ENCODE measurements around the gene CCNI.

The CCNI gene

DNA sequence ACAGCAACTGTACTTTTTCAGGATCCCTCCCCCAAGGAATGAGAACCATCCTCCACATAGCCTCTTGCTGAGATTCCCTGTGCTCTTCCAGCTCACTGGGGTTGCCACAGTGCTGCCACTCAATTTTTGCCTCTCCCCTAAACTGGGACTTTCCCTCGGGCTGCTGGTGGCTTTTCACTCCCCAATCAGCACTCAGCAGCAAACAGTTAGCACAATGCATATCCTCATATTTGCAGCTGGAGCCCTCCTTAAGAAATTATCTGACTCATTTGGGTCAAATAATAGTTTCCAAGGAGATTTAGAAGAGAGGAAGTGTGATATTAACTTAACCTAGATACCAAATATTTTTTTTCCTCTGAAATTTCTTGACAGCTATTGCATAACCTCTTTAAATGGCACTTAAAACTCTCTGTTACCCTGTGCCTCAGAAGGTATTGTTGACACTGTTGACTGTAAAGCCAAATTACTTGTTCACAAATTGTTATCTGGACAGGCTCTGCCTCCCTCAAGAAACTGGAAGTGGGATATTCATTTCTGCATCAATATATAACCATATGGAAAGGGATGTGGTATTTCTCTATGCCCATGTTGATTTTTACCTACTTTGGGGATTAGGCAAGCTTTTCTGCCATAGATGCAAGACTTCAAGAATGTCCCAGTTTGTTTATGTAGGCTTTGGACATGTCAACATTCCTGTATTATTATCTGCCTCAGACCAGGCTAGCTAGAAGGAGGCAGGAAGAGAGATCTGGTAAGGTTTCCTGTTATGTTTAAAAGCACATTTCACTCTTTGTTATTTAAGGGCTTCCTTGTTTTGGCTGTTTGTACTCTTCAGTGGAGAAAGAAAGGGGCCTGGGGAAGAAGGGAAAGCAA is 68.2 kb downstream of the CCNI start:
- DNase-seq (ENCODE audit: low read depth), result peak; percentile 88

DNA sequence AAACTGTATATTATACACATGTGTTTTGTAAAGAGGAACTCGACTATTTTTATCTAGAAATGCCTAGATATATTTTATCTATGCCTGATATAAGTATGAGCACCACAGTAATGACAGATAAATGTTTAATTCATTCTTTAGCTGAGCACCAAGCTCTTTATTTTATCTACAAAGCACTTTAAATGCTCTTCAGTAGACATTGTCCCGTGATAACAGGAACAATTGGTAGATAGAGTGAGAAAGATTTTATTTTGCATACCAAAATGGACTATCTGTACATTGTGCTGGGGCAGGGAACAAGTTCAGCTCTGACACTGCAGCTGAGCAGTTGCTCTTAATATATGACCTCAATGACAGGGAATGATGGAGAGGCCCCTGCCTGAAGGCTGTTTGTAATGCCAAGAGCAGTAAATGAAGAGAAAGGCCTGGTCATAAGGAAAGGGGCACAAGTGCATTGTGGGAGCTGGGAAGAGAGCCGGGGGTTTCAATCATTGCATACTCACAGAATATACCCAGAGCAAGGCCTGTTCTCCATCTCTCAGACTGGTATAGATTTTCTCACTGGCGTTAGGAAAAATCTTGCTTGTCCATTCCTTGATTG is 68.9 kb downstream of the CCNI start:
- DNase-seq (ENCODE audit: low read depth), result peak; percentile 59

DNA sequence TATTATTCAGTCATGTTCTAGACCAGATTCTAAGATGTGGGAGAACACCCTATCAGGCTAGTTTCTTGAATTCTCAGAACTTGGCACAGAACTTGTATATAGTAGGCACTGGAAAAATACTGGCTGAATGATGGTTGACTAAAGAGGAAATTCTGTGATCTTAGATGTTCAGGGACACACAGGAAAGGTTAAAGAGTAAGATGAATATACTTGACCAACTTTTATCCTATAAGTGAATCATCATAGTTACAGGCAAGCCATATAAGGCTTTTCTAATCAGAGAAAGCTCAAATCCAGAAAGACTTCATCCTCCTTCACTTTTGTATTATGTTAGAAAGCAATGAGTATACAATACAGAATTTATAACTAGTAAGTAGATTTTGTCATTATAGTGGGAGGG is 72.4 kb downstream of the CCNI start:
- DNase-seq (ENCODE audit: low read depth), result peak; percentile 38

DNA sequence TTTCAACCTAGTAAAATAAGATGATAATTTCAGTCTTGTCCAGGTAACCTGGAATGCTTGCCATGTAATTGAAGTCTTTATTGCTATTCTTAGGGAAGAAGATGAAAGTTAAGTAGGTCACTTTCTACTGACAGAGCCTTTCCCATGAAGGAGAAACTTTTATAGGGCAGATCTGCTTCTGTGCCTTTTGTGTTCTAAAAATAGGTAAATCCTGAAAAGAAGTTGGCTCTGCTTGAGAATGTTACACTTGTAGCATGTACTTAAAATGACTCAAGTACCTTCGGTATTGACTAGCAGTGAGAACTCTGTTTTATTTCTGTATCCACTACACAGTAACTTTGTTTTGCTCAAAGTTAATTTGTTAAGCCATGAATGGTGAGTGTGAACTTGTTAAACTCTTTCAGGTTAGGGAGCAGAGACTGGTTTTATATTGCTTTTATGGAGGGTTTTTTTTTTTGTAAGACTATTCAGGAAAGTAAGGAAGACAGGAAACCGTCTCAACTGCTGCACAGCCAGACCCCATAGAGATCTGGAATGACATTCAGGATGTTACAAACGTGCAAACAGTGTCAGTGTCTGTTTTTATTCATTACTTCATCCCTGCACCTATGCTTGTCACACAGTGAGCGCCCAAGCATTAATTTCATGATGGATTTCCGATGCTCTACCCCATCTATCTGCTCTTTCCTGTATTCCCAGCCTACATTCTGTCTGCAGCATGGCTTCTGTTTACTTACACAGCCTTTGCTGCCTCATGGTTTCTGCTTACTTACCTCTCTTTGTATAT is 73.3 kb downstream of the CCNI start:
- DNase-seq (ENCODE audit: low read depth), result peak; percentile 75

DNA sequence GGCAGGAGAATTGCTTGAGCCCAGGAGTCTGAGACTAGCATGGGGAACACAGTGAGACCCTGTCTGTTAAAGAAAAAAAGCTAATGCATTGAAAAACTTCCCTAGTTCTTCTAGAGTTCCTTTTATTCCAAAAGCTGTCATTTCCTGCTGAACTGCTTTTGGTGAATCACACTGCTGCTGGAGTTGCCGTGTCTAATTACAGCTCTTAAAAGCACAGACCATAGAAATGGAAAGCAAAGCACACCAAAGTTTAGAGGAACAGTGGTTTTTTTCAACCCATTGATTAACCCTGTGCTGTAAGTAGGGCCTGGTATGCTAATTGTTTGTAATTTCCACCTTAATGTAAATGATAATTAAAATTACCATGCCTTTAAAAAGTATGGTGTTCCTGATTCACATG is 73.9 kb downstream of the CCNI start:
- DNase-seq (ENCODE audit: low read depth), result peak; percentile 80

- peak; percentile 86 for DNase-seq (ENCODE audit: low read depth)
These were observed 77.4 kb downstream of the CCNI start for GRCh38 chr4:76998251-76998901.

DNA sequence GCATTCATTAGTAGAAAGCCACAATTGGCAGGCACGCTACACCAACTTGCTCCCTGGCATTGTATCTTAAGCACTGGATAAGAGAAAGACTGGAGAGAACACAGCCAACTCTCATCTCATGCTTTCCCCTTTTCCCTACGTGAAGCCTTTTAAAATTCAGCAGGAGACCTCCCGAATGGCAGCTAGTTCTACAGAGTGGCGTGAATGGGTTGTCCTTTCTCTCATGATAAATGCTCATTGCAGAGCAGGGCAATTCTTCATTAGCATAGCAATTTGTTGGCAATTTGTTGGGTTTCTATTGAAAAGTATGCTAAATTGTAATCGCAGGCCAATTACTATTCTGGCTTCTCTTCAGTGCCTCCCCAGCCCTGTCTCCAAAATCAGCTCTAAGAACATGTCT is 78.3 kb downstream of the CCNI start:
- no peak for DNase-seq (ENCODE audit: low read depth)
